ENCODE data around the gene CAB39.

The CAB39 gene

DNA sequence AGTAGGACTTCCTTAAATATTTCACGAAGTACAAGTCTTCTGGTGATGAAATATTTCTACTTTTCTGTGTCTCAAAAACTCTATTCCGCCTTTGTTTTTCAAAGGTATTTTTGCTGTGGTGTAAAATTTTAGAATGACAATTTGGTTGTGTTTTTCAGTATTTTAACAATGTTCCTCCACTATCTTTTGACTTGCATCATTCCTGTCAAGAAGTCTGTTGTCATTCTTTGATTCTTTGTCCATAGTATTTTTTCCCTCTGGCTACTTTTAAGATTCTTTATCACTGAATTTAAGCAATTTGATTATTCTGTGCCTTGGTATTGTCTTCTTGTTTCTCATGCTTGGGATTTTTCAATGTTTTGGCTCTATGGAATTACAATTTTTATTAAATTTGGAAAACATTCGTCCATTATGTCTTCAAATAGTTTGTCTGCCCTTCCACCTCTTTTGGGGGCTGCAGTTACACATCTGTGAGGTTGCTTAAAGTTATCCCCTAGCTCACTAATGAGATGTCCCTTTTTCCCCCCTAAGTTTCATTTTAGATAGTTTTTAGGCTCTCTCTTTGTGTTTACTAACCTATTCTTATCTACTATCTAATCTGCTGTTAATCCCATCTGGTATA lies 76.0 kb downstream of the CAB39 start:
- DNase-seq, result no peak

DNA sequence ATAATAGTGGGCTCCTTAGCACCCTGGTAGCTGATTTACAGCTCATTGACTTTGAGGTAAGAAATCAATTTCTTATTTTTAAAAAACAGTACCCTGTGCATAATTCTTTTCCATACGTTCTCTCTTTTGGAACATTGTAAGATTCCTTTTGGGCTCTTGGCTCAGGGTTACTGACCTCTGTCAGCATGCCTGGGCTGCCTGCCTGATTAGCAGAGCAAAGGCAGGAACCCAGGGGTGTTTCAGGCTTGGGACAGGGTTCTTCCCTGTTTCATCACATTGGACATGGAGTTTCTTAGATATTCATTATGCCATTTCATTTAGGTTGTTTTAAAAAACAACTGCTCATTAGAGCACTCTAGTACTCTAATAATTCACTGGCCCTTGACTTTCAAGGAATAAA lies 78.3 kb downstream of the CAB39 start:
- no peak for DNase-seq

DNA sequence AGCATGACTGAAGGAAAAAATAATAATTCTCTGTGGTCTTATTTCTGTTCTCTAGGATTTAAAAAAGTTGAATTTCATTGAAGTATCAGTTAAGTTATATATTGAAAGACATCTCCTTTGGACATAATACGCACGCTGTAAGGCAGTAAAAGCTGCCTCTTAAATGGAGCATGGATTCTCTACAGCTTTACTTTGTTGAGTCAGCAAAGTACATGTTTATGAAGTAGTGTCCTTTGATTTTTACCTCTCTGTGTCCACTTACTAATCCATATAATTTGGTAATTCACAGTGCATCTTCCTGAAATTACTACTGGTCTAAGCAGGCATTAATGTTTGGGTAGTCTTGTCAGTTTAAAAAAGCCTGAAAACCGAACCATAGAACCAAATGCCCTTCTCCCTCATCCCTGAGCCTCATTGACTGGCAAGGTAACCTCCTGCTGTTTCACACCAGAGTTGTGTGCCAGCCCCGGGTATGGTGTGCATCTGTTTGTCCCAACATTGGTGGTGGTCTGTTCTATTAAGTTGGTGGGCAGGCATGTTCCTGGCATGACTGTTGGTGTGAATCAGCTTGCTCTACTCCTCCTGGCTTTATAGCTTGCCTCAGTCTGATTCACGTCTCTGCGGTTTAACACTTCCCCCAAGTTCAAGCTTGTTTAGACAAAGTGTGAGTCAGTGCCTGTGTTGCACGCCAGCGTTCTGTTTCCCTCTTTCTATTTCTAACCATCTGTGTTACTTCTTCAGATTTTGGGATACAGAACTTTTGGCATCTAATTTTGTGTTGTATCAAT lies 81.1 kb downstream of the CAB39 start:
- DNase-seq, result peak; percentile 32

DNA sequence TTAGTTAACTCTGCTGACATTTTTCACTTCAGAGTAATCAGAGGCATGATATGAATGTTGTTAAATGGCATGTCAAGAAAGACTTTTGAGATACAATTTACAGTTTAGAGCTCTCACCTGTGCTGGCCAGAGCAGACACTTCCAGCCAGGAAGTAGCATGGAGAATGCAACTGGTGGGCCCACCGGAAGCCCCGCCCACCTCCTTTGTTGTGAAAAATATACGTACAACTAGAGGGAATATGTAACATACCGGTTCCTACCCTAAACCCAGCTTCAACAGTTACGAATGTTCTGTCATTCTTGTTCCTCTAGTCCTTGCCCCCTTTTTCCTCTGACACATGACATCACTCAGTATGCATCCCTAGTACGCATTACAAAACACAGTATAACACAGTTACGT lies 81.9 kb downstream of the CAB39 start:
- DNase-seq, result no peak

DNA sequence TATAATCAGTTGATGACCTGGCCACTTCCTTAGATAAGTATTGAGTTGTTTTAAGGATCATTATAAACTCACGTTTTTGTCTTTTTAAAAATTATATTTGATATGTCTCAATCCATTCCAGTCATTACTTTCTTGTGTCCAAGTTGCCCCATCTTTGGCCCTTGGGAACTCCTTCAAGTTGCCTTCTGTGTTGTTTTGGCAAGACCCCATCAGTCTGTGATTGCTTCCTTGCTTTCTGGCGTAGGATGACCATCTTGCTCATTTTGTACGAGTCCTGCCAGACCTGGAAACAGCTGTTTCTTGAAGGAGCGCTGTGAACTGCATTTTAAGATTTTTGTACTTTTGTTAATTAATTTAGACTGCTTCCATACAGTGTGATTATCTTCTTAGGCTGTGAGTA lies 83.2 kb downstream of the CAB39 start:
- DNase-seq, result no peak

DNA sequence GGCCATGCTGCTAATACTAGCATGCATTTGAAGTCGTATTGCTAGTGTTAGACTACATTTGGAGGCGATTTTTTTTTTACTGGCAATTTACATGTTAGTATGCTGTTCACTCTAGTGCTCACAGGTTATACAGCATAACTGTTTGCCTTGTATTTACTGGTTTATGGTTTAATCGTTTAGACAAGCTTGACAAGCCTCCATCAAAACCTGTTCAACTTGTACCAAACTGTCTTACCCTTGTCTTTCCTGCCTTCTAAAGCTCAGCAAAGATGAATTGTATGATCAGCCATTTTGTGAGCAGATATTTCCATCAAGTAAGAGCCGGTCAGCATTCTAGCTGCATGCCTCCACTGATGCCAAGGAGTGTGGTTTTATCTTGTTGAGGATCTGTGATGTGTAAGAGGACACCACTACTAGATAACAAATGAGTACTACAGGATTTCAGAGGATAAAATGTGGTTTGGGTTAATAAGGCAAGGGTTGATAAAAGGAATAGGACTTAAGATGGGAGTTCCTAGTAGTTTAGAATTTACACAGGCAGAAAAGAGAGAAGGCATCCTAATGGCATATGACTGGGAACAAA lies 83.7 kb downstream of the CAB39 start:
- DNase-seq, result no peak

DNA sequence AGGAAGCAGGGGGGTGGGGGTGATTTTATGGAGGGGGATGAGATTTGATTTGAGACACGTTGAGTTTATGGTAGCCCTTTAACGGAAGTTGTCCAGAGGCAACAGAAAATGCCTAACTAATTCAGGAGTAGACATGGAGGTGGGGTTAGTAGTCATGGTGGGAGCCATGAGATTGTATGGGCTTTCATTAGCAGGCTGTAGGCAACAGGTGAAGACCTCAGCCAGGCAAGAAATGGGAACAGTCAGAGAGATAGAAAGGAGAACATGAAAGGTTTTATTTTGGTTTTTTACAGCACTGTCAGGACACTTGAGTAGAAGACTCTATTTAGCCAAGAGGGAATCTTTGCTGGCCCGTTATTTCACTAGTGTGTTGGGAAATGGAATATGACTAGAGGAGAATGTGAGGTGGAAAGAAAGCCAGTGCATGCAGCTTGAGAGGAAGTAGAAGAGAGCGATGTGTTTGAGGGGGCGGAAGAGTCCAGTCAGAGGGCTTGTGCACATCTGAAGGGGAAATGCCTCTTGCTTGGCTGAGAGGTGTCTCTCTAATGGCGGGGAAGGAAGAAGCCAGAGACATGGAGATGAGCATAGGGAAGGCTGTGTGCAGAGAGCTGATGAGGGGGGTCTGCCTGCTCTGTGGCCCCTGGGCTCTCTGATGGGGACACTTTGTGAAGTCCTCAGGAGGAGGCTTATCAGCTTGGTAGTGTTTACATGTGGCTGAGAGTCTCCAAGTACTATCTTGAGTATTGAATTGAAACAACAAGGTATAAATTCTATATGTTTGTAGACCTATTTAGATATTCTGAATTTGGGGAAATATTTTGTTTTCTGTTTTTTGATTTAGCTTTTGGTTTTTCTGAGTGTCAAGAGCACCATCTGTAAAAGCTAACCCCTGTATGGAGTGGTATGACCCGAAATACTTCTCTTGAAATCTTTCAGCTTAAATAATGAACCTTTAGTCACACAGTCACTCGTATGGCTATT lies 85.2 kb downstream of the CAB39 start:
- no peak for DNase-seq

DNA sequence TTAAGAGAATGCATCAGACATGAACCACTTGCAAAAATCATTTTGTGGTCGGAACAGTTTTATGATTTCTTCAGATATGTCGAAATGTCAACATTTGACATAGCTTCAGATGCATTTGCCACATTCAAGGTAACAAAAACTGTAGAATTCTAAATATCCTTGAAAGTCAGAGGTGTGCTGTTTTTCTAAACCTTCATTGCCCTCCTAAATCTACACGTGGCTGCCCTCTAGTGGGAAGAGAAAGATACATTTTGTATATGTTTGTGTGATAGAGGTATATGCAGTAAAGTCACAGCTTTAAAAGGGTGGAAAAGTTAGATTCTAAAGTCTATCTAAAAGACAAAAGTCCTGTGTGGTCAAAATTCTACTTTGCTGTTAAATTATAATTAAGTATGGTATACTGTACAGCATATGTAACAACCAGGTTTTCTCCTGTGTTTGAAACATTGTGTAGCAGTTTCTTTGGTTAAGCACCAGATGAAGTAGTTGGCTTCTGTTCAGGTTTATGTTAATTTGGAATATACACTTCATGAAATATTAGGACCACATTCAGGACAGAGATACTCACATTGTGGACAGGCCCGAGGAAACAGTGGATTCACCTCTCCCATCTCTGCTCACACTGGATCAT lies 86.2 kb downstream of the CAB39 start:
- no peak for DNase-seq

DNA sequence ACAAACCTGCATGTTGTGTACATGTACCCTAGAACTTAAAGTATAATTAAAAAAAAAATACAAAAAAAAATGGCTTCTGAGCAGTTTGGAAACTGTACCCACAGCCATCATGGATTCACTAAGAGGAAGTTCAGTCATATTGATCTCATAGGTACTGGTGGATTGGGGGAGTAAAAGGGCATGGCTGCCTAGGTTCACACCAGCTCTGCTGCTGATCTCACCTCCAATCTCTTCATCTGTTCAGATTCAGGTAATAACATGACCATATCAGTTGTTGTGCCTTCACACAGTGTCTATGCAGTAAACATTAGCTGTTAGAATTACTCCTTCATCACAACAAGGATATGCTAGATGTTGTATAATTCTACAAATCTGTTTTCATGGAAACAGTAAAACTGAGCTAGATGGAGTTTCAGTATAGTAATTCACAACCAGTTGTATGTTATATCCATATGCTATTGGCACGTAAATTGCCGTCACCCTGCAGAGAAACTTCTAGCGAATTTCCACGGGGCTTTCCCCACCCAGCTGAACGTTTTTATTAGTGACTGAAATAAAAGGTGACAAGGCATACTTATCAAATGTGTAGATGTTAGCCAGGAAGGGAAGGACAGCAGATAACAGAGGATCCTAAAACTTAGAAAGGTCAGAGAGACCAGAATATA lies 92.8 kb downstream of the CAB39 start:
- DNase-seq, result no peak

DNA sequence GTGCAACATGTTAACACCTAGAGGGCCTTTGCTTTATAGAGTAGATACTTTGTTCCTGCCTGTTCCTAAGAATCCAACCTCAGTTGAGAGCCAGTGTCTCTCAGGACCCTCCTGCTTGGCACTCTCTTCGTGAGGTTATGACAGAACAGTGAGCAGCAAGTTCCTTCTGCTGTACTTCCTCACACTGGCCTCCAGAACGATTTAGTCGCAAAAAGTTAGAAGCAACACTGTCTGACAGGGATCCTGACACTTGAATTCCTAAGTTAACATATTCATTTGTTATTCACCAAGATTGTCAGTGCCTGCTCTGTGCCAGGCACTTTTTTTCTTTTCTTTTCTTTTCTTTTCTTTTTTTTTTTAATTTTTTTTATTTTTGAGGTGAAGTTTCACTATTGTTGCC lies 95.1 kb downstream of the CAB39 start:
- DNase-seq, result no peak

DNA sequence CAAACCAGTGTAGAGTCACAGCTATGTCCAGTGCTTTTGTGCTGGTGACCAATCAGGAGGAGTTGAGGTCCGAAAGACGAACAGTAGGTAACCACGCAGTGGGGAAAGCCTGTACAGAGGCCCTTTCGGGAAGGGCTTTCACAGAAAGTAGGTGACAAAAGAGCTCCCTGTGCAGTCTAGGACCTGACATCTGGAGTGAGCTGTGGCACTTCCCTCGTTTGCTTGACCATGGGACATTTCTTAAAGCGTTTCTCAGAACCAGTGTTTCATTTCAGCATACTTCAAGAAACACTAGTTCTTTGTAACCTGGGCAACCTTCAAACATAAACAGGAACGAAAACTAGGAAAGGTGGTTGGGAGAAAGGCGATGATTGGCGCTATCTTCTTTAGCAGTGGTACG lies 96.4 kb downstream of the CAB39 start:
- DNase-seq, result no peak

DNA sequence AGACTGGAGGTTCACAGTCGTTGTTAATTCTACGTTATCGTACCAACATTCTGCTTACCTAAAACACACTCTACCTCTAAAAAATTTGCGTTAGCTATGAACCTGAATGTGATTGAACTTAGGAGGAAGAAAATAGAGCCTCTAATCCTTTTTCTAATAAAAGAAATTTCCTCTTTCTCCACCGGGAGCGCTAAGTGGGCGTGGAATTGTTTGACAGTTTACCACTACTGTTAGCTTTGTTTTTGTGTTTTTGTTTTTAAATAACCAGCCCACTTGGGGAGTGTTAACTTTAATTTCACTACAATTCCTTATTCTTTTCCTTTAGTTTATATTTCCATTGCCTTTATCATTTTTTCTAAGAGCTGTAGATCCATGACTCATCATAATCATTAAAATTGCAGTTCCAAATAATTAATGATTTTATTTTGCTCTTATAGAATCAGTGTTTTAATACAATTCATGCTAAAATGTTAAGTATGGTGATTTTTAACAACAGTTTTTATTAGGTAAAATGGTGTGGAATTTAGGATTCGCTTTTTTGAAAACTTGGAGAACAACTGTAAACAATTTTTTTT lies 97.1 kb downstream of the CAB39 start:
- no peak for DNase-seq

DNA sequence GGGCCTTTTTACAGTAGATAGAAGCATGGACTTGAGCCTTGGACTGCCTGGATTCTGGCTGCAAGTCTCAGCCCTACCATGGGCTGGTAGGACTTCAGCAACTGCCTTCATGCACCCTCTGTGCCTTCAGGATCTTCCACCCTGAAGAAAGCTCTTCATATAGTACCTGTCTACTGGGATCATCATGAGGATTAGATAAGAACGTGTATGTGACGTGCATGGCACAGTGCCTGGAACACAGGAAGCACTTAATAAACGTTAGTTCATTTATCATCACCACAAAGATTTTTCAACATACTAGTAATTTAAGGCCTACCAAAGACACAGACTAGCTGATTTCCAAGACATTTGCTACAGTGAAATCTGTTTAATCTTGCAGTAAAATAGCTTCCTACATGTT lies 98.9 kb downstream of the CAB39 start:
- DNase-seq, result no peak

DNA sequence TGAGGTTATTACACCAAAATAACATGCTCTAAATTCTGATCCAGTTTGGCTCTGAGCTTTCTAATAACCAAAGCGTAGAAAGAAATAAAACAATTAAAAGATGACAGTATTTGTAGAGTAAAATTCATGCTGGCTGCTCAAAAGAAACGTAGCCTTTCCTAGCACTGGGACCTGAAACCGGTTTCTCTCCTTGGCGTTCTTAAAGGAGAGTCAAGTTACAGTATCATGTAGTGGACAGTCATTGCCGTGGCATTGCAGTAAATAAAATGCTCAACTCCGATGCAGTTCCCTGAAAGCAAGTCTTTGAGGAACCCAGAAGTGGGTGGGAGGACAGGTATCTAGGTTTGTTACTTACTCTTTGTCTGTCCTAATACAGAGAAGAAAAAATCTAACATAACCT lies 99.4 kb downstream of the CAB39 start:
- no peak for DNase-seq

DNA sequence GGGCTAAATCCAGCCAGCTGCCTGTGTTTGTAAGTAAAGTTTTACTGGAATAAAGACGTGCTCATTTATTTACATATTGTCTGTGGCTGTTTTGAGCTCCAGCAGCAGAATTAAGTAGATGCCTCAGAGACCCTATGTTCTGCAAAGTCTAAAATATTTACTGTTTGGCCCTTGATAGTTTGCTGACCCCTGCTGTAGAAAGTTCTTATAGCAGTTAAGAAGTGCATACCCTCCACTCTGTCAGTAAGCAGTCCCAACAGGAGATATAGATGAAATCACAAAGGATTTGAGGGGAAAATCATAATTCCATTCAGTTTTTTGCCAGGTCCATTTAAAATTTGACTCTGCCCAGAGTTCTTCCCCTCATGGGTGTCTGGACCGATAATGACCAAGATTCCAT lies 102.0 kb downstream of the CAB39 start:
- no peak for DNase-seq

DNA sequence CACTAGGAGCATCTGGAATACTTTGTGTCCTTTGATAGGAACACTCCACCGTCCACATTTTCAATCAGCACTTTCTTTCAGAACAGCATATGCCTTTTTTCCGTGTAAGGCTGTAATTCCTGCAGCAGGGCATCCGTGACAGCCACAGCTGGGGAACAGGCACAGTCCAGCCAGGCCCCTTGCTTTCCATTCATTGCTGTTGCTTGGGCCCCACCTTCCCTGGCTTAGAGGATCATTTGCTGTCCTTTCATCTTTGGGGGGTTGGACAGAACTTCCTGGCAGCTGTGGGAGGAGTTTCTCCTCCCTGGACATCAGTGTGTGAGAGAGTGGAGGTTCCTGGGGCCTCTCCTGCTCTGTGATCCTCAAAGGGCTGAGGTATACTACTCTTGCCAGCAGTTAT lies 102.4 kb downstream of the CAB39 start:
- DNase-seq, result no peak

DNA sequence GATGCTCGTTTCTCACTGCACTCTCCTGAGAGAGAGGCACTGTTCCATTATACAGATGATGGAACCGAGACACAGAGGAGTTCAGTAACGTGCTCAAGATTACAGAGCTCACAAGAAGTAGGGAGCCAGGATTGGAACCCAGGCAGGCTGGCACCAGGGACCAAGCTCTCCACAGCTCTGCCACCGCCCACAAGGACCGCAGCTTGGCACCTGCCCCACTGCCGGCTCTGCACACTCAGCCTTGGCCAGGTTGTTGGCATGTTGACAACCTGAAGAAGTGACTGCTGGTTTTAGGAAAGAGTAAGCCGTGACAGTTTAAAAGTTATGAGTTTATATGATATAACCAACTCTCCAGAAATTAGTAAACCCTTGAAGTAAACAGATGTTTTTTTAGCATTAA lies 104.1 kb downstream of the CAB39 start:
- no peak for DNase-seq

DNA sequence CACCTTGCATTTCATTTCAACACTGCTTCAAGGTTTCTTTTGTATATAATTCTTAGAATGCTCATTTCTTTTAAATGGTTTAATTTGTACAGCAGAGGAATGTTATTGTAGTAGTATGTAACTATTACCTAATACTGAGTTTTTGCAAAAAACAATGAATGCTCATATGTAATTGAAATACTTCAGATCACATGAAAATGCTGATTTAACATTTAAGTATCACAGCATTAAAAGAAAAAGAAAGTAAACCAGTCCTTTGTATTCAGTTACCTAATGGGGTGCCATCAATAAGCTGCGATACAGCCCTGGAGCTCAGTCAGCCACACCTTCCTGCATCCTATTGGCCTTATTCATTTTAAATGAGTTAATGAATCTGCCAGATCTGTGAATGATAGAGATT lies 106.8 kb downstream of the CAB39 start:
- no peak for DNase-seq

DNA sequence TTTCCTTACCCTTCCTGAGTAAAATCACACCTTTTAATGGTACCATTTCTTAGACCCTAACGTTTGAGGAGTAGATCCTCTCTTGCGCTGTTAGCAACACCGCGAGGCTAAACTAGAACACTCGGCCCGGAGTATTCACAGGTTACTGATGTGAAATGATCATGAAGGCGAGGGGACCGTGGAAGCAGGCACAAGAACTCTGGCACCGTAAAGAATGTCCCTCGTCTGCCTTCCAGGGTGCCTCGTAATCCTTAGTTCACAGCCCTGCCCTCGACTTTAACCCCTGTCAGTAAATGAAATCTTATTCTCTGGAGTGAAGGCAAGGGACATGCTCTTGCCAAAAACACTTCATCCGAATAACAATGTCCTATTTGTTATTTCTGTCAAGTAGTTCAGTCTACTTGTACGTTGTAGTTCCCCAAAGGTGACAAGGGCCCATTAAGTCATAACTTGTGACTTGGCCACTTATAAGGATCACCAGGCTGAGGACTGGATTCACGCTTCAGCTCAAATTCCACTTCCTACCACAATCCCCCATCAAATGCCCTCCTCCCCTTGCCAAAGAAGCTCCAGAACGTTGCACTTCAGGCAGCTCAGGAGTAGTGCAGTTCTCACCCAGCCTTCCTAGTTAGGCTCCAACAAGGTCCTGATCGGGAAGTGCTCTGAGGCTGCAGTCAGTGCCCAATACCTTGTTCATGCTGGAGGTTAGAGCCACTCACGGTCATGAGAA lies 108.8 kb downstream of the CAB39 start:
- DNase-seq, result no peak

DNA sequence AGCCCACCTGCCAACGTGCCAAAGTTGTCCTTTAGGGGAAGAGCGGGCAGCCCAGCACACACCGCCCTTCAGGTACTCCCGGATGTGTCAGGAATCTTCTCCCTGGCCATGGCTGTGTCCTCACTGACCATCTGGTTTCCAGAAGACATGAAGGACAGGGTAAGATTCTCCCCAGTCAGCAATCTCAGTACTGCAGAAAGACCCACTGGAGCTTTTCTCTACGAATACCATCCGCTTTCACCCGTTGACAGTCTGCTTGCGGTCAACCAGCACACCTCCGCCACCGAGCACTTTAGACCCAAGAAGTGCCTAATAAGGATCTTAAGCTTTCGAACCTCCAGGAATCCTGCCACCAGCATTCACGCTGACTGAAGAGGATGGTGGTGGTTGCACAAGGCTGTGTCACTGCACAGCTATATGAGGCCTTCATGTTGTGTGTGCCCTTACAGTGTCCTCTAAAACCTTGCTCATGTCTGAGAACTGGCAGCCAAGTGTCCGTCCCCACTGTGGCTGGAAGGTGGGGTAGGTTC lies 109.4 kb downstream of the CAB39 start:
- DNase-seq, result no peak

All from right hindlimb (tissue), 1 donor.